HepG2 (cell line): ENCODE data around the gene CHST4. TPM values are rescaled to one million over a fixed set of nuclear protein-coding genes. Genes with fewer than 3 reads are reported as not detected.
A peak's percentile ranks its signal among the peaks of the same experiment; 100 is the strongest.

Source experiments
- ARNT2 ChIP-seq: sonication (generic); formaldehyde crosslinking; IDR thresholded peaks from 2 replicates; pipeline ENCODE4 v1.8.0; 2022; ENCODE audit warnings: mild to moderate bottlenecking, low read depth, missing genetic modification reagents, moderate library complexity
- BATF2 ChIP-seq: sonication (generic); formaldehyde crosslinking; IDR thresholded peaks from 2 replicates; pipeline ENCODE4 v1.8.0; 2022; ENCODE audit warnings: mild to moderate bottlenecking, missing genetic modification reagents, moderate library complexity
- HOXA7 ChIP-seq: sonication (generic); formaldehyde crosslinking; IDR thresholded peaks from 2 replicates; pipeline ENCODE4 v1.8.1; 2022; ENCODE audit warnings: mild to moderate bottlenecking, missing genetic modification reagents, moderate library complexity
- IRF1 ChIP-seq: sonication (generic); formaldehyde crosslinking; IDR thresholded peaks from 2 replicates; pipeline ENCODE4 v1.4.0; 2020; ENCODE audit warnings: low read depth, mild to moderate bottlenecking, missing genetic modification reagents
- SALL2 ChIP-seq: sonication (generic); formaldehyde crosslinking; IDR thresholded peaks from 2 replicates; pipeline ENCODE4 v1.8.1; 2023; ENCODE audit warnings: mild to moderate bottlenecking, missing genetic modification reagents, inconsistent platforms
- STAT6 ChIP-seq: sonication (generic); formaldehyde crosslinking; IDR thresholded peaks from 2 replicates; pipeline ENCODE4 v1.4.0; 2020; ENCODE audit warnings: missing genetic modification reagents, mild to moderate bottlenecking, borderline replicate concordance
- TBX3 ChIP-seq: fragments of 450-650 bp; IDR thresholded peaks from 2 replicates; pipeline ENCODE4 v1.6.1; 2017; ENCODE audit warnings: antibody characterized with exemption, mild to moderate bottlenecking, inconsistent platforms, borderline replicate concordance
- ZNF407 ChIP-seq: sonication (generic); formaldehyde crosslinking; IDR thresholded peaks from one replicate; pipeline ENCODE4 v1.5.1; 2020; ENCODE audit warnings: mild to moderate bottlenecking, missing genetic modification reagents; ENCODE audit errors: not compliant biosample characterization
- ZNF724P ChIP-seq: sonication (generic); formaldehyde crosslinking; IDR thresholded peaks from 2 replicates; pipeline ENCODE4 v1.8.0; 2022; ENCODE audit warnings: missing genetic modification reagents, borderline replicate concordance
- ZNF770 ChIP-seq: sonication (generic); formaldehyde crosslinking; IDR thresholded peaks from 2 replicates; pipeline ENCODE4 v1.5.0; 2020; ENCODE audit warnings: mild to moderate bottlenecking, missing genetic modification reagents
- ZNF781 ChIP-seq: sonication (generic); formaldehyde crosslinking; IDR thresholded peaks from 2 replicates; pipeline ENCODE4 v1.5.1; 2020; ENCODE audit warnings: borderline replicate concordance, mild to moderate bottlenecking, missing genetic modification reagents; ENCODE audit errors: not compliant biosample characterization
- polyA plus RNA-seq, 8 experiments: library from polyadenylated mRNA; depleted of rRNA in 3 of 8; stranded (reverse) in 7 of 8; unstranded in 1 of 8; fragments of >200 nt; fragmentation: Illumina TruSeq in 4 of 8; extraction: Trizol in 4 of 8; gene quantifications; 2 replicates each; pipeline versions ENCODE4 v1.2.1 to v1.2.3, GENCODE V29; 2011 to 2016; ENCODE audit warnings: low read depth in 4 of 8, missing spikeins in 1 of 8, mixed read lengths in 1 of 8; ENCODE audit not compliant: insufficient read depth in 1 of 8
- total RNA-seq, 5 experiments: library from RNA; depleted of rRNA; stranded (reverse); fragments of >200 nt; fragmentation: Illumina TruSeq; extraction: Trizol; gene quantifications; 2 replicates each; pipeline ENCODE4 v1.2.3, GENCODE V29; 2016; ENCODE audit warnings: low read depth in 1 of 5

CHST4 gene
- total and polyA plus RNA-seq, 2 of the 13 experiments (the other 11 are each of a cell fraction or from before 2014, with no cell fraction given): not detected

GRCh38 chr16:71573387-71574094, 47.3 kb downstream of the CHST4 start (continued):
- no peak for TF ChIP-seq BATF2 (CRISPR knock-in tag)
- no peak for TF ChIP-seq ARNT2 (CRISPR knock-in tag)
- peak; percentile 98 for TF ChIP-seq ZNF770 (CRISPR knock-in tag)
- TF ChIP-seq IRF1 (CRISPR knock-in tag): no peak
- TF ChIP-seq ZNF407: no peak
- no peak for TF ChIP-seq SALL2
- TF ChIP-seq TBX3: 0 out of 2 replicates have a peak, but pooled peaks have one; percentile 5
- TF ChIP-seq STAT6 (CRISPR knock-in tag): peak; percentile 61; the same call in 1 of the 2 replicates
- TF ChIP-seq ZNF781 (CRISPR knock-in tag): peak; percentile 18
- no peak for TF ChIP-seq HOXA7 (CRISPR knock-in tag)
- TF ChIP-seq ZNF724P (CRISPR knock-in tag): no peak
